Adrenal gland (tissue), 5 donors: ENCODE results near the gene ORAI3.

Experiments
- CTCF ChIP-seq, 6 experiments: fragments of 450-650 bp in 4 of 6; fragments of 200-600 bp in 2 of 6; sonication (generic) in 1 of 6; IDR thresholded peaks; 1 replicate in 5 of 6; 2 replicates in 1 of 6; pipeline versions ENCODE4 v1.5.1 to v1.8.0; 2016 to 2021; ENCODE audit warnings: antibody characterized with exemption in 6 of 6, mild to moderate bottlenecking in 2 of 6, moderate library complexity in 1 of 6
- POLR2A ChIP-seq, 2 donors: fragments of 450-650 bp; IDR thresholded peaks; one replicate each; pipeline ENCODE4 v1.6.1; 2017; ENCODE audit warnings: antibody characterized with exemption in 2 of 2, mild to moderate bottlenecking in 2 of 2, moderate library complexity in 1 of 2
- donor health status: DM: no; HTN: no; CAD: no.

GRCh38 chr16:30920891-30921290, 28.0 kb upstream of the ORAI3 start:
- no peak for TF ChIP-seq CTCF (IDR thresholded peaks at IDR 0.05)
- TF ChIP-seq POLR2A (IDR thresholded peaks at IDR 0.05), result no peak
